GM23338 (cell line): ENCODE results near the gene PDSS2.

Source experiments
- ETS1 ChIP-seq: IDR thresholded peaks from 2 replicates; pipeline ENCODE4 v1.6.1; 2016; ENCODE audit warnings: antibody characterized with exemption
- EZH2 ChIP-seq: fragments of 200-600 bp; sonication (generic); IDR thresholded peaks from one replicate; pipeline ENCODE4 v1.8.0; 2017; ENCODE audit warnings: antibody characterized with exemption, mild to moderate bottlenecking, low read depth; ENCODE audit not compliant: unreplicated experiment
- EZH2phosphoT487 ChIP-seq: fragments of 200-600 bp; sonication (generic); IDR thresholded peaks from one replicate; pipeline ENCODE4 v1.8.1; 2018; ENCODE audit warnings: antibody characterized with exemption; ENCODE audit not compliant: unreplicated experiment
- POLR2AphosphoS5 ChIP-seq: IDR thresholded peaks from 2 replicates; pipeline ENCODE4 v1.6.1; 2016; ENCODE audit warnings: antibody characterized with exemption, low read depth
- ZNF114 ChIP-seq: fragments of 250-450 bp; sonication (Bioruptor Pico); IDR thresholded peaks from 2 replicates; pipeline ENCODE4 v1.5.0; 2020; ENCODE audit warnings: mild to moderate bottlenecking, moderate library complexity
- TF ChIP-seq, protein P1 (sequence below), 2 experiments: fragments of 200-600 bp in 1 of 2; sonication (generic) in 1 of 2; conservative IDR thresholded peaks; 2 replicates each; pipeline versions ENCODE4 v1.5.1 to v1.6.1; 2016 to 2017; ENCODE audit warnings: antibody characterized with exemption in 2 of 2, low read depth in 2 of 2, mild to moderate bottlenecking in 2 of 2, moderate library complexity in 1 of 2

DNA sequence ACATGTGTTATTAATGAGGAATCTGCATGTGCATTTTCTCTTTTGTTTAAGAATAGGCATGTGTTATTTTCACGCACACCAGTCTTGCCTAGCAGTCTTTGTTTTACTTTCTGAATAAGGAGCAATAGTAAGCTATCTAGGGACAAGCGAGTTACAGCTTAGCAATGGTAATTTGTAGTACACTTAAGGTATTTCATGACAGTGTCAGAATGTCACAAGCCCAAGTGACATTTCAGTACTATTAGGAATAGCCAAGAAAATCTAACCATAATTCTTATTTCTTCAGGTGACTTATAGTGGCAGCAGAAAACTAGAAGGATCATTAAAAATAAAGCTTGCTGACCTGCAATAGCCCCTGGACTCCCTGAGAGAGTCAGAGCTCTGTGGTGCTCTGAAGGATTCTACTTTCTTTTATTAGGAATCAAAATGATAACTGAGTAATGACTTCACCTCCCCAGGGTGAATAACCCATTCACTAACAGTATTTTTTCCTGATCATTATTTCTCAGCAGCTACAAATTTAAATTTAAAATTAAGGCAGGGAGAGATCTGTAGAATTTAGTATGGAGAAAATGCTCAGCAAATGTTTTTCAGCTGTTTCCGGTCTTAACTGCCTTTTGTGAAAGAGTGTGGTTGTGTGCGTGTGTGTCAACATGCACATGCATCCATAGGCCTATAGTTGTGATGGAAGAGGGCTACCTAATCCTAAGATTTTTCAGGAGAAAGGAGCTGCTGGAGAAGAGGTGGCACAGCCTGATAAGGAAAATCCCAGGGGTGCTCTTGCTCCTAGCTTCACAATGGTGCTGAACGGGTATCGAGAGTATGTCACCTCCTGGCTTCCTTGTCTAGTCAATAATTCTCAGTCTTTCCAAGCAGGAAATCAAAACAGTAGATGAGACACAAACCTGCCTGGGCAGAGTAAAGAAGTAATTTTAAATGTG lies 254.0 kb downstream of the PDSS2 start:
- TF ChIP-seq POLR2AphosphoS5 (no peak), ETS1 (no peak), EZH2phosphoT487 (no peak), EZH2 (no peak), ZNF114 (CRISPR knock-in tag) (no peak)
- TF ChIP-seq, protein P1, sequence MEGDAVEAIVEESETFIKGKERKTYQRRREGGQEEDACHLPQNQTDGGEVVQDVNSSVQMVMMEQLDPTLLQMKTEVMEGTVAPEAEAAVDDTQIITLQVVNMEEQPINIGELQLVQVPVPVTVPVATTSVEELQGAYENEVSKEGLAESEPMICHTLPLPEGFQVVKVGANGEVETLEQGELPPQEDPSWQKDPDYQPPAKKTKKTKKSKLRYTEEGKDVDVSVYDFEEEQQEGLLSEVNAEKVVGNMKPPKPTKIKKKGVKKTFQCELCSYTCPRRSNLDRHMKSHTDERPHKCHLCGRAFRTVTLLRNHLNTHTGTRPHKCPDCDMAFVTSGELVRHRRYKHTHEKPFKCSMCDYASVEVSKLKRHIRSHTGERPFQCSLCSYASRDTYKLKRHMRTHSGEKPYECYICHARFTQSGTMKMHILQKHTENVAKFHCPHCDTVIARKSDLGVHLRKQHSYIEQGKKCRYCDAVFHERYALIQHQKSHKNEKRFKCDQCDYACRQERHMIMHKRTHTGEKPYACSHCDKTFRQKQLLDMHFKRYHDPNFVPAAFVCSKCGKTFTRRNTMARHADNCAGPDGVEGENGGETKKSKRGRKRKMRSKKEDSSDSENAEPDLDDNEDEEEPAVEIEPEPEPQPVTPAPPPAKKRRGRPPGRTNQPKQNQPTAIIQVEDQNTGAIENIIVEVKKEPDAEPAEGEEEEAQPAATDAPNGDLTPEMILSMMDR (conservative IDR thresholded peaks at IDR 0.05; ENCODE audit: low read depth in 2 of 2), result no peak
